HG03108 (cell line): ENCODE results near the gene GOLGA6L26.
"Not testable (repeated sequence)": the region's sequence is repeated elsewhere in the genome, so short reads cannot be mapped to it uniquely, and the experiment has no call there.

ENCODE experiments used
- ATAC-seq: cut with Tn5 transposase; IDR thresholded peaks from one replicate; pipeline ENCODE4 v1.9.1; 2021; ENCODE audit warnings: moderate library complexity; ENCODE audit not compliant: unreplicated experiment

GOLGA6L26 gene

GRCh38 chr15:23334096-23334495 is at the start of gene GOLGA6L26:
GOLGA6L26 (minus strand) TSS chr15:23334196; CDS start chr15:23334135, 61 bp downstream.
- ATAC-seq: not testable (repeated sequence)

- ATAC-seq: not testable (repeated sequence)
Observed at GRCh38 chr15:23381192-23381591, 47.2 kb upstream of the GOLGA6L26 start.

- not testable (repeated sequence) for ATAC-seq
Observed at GRCh38 chr15:23380700-23381099, 46.7 kb upstream of the GOLGA6L26 start.

- ATAC-seq: not testable (repeated sequence)
Observed at GRCh38 chr15:23378946-23379345, 45.0 kb upstream of the GOLGA6L26 start.

GRCh38 chr15:23374226-23374625 is 40.2 kb upstream of the GOLGA6L26 start:
- not testable (repeated sequence) for ATAC-seq

- ATAC-seq: not testable (repeated sequence)
Observed at GRCh38 chr15:23372891-23373600, 39.0 kb upstream of the GOLGA6L26 start.

- no peak for ATAC-seq
Observed at GRCh38 chr15:23372284-23372683, 38.3 kb upstream of the GOLGA6L26 start.

- not testable (repeated sequence) for ATAC-seq
Observed at GRCh38 chr15:23371868-23372267, 37.9 kb upstream of the GOLGA6L26 start.

- ATAC-seq: not testable (repeated sequence)
Observed at GRCh38 chr15:23371134-23371533, 37.1 kb upstream of the GOLGA6L26 start.

- no peak for ATAC-seq
Observed at GRCh38 chr15:23370578-23370977, 36.6 kb upstream of the GOLGA6L26 start.

- not testable (repeated sequence) for ATAC-seq
Observed at GRCh38 chr15:23364261-23364660, 30.3 kb upstream of the GOLGA6L26 start.

- not testable (repeated sequence) for ATAC-seq
Observed at GRCh38 chr15:23362622-23363021, 28.6 kb upstream of the GOLGA6L26 start.

- ATAC-seq: not testable (repeated sequence)
Observed at GRCh38 chr15:23354448-23354847, 20.5 kb upstream of the GOLGA6L26 start, which contains the start of gene GOLGA8S. GOLGA8S (plus strand) TSS chr15:23354748; CDS start chr15:23354810, 62 bp downstream.

- not testable (repeated sequence) for ATAC-seq
Observed at GRCh38 chr15:23311233-23311632, 22.8 kb downstream of the GOLGA6L26 start.

GRCh38 chr15:23305921-23306320 is 28.1 kb downstream of the GOLGA6L26 start:
- ATAC-seq: not testable (repeated sequence)

GRCh38 chr15:23304805-23305204 is 29.2 kb downstream of the GOLGA6L26 start:
- not testable (repeated sequence) for ATAC-seq

- ATAC-seq: not testable (repeated sequence)
Observed at GRCh38 chr15:23304267-23304666, 29.7 kb downstream of the GOLGA6L26 start.

GRCh38 chr15:23303654-23304053 is 30.3 kb downstream of the GOLGA6L26 start:
- not testable (repeated sequence) for ATAC-seq

GRCh38 chr15:23303246-23303645 is 30.8 kb downstream of the GOLGA6L26 start:
- not testable (repeated sequence) for ATAC-seq
